HepG2 (cell line): Measurements from ENCODE around the gene TIGD6. TPM values are rescaled to one million over a fixed set of nuclear protein-coding genes. Genes with fewer than 3 reads are reported as not detected.

Experiments
- ATAC-seq: fragments of 200-7000 bp; cut with Tn5 transposase; 3 replicates; pipeline ENCODE4 v1.9.1; 2020; ENCODE audit warnings: mild to moderate bottlenecking, moderate library complexity
- BruUV-seq: library from RNA; stranded (reverse); fragments of 400-500 nt; replicated peaks from 2 replicates; lab custom pipeline; 2021; lab: Mats Ljungman, UMichigan
- CTCF ChIA-PET: fragments of 300-600 bp; formaldehyde crosslinking; extraction: SDS; loops from one replicate; lab custom pipeline; 2021; ENCODE audit warnings: low total read pairs, inconsistent platforms, low intra/inter-chr PET ratio; lab: Yijun Ruan, JAX
- POLR2A ChIA-PET: fragments of 350-600 bp; sonication (Branson Sonifier 250); formaldehyde crosslinking; loops from one replicate; lab custom pipeline; 2020; ENCODE audit warnings: antibody characterized with exemption, inconsistent platforms; lab: Yijun Ruan, JAX
- DNase-seq: peaks from one replicate; pipeline ENCODE4 v3.0.0-alpha.2; 2015; ENCODE audit warnings: low spot score
- FAIRE-seq: peaks from 3 replicates; lab custom pipeline; 2011; peaks lifted over from hg19 to GRCh38; lab: Jason Lieb, UNC
- H2AFZ ChIP-seq: one replicate; pipeline ENCODE4 v1.6.1; 2011; ENCODE audit warnings: low read length, inconsistent platforms
- H3K27ac ChIP-seq: fragments of 300-600 bp; 3 replicates; pipeline ENCODE4 v1.8.0; 2011; ENCODE audit warnings: mixed run types, mild to moderate bottlenecking, mixed read lengths, low read length, inconsistent platforms; ENCODE audit not compliant: insufficient read depth; ENCODE audit errors: extremely low read length
- H3K27me3 ChIP-seq, 2 experiments: fragments of 200-600 bp in 1 of 2; 2 replicates in 1 of 2; 3 replicates in 1 of 2; pipeline versions ENCODE4 v1.6.0 to v1.8.0; 2011; ENCODE audit warnings: low read length in 2 of 2, mild to moderate bottlenecking in 2 of 2, moderate library complexity in 2 of 2, inconsistent platforms in 1 of 2; ENCODE audit not compliant: insufficient read depth in 2 of 2, control insufficient read depth in 1 of 2
- H3K36me3 ChIP-seq, 2 experiments: fragments of 200-600 bp in 1 of 2; replicated peaks in 1 of 2; 2 replicates in 1 of 2; 3 replicates in 1 of 2; pipeline versions ENCODE4 v1.5.1 to v1.8.0; 2011; ENCODE audit warnings: low read length in 2 of 2, inconsistent platforms in 1 of 2; ENCODE audit not compliant: insufficient read depth in 2 of 2, control insufficient read depth in 1 of 2
- H3K4me1 ChIP-seq: 2 replicates; pipeline ENCODE4 v1.5.1; 2012; ENCODE audit warnings: low read length, inconsistent platforms; ENCODE audit not compliant: insufficient read depth
- H3K4me2 ChIP-seq: 2 replicates; pipeline ENCODE4 v1.6.0; 2011; ENCODE audit warnings: low read depth, low read length, inconsistent platforms
- H3K4me3 ChIP-seq, 3 experiments: fragments of 200-600 bp in 1 of 3; sonication (generic), shearing (Covaris generic) in 1 of 3; replicated peaks in 1 of 3; 2 replicates each; pipeline ENCODE4 v1.5.1; 2011 to 2016; ENCODE audit warnings: low read length in 3 of 3, inconsistent platforms in 2 of 3, low read depth in 2 of 3, mild to moderate bottlenecking in 2 of 3, control low read depth in 1 of 3, mixed read lengths in 1 of 3; ENCODE audit not compliant: insufficient read depth in 1 of 3
- H3K79me2 ChIP-seq: one replicate; pipeline ENCODE4 v1.6.1; 2011; ENCODE audit warnings: low read length, inconsistent platforms; ENCODE audit not compliant: insufficient read depth
- H3K9ac ChIP-seq: 2 replicates; pipeline ENCODE4 v1.6.0; 2011; ENCODE audit warnings: mild to moderate bottlenecking, low read depth, low read length, inconsistent platforms; ENCODE audit not compliant: insufficient read depth
- H3K9me3 ChIP-seq: 2 replicates; pipeline ENCODE4 v1.5.1; 2012; ENCODE audit warnings: mild to moderate bottlenecking, low read length
- H4K20me1 ChIP-seq: 2 replicates; pipeline ENCODE4 v1.6.0; 2011; ENCODE audit warnings: inconsistent platforms, mild to moderate bottlenecking, low read length, moderate library complexity; ENCODE audit not compliant: insufficient read depth
- BCL3 ChIP-seq: sonication (generic); formaldehyde crosslinking; IDR thresholded peaks from 2 replicates; pipeline ENCODE4 v1.5.1; 2020; ENCODE audit warnings: mild to moderate bottlenecking, missing genetic modification reagents, moderate library complexity
- PLSCR1 ChIP-seq: sonication (generic); formaldehyde crosslinking; IDR thresholded peaks from 2 replicates; pipeline ENCODE4 v1.5.0; 2020; ENCODE audit warnings: missing genetic modification reagents, mild to moderate bottlenecking, borderline replicate concordance
- SOX6 ChIP-seq, 2 experiments: fragments of 450-650 bp in 1 of 2; sonication (generic) in 1 of 2; formaldehyde crosslinking in 1 of 2; IDR thresholded peaks; 2 replicates each; pipeline versions ENCODE4 v1.4.0 to v1.6.1; 2017 to 2020; ENCODE audit warnings: antibody characterized with exemption in 1 of 2, mild to moderate bottlenecking in 1 of 2, missing genetic modification reagents in 1 of 2
- ZHX1 ChIP-seq: sonication (generic); formaldehyde crosslinking; IDR thresholded peaks from 2 replicates; pipeline ENCODE4 v1.8.1; 2022; ENCODE audit warnings: low read depth, mild to moderate bottlenecking, missing genetic modification reagents
- ZKSCAN8 ChIP-seq: IDR thresholded peaks from 2 replicates; pipeline ENCODE4 v1.6.1; 2016; ENCODE audit warnings: borderline replicate concordance, missing genetic modification reagents, missing compliant biosample characterization
- ZNF891 ChIP-seq: sonication (generic); formaldehyde crosslinking; IDR thresholded peaks from 2 replicates; pipeline ENCODE4 v1.5.0; 2020; ENCODE audit warnings: mild to moderate bottlenecking, missing genetic modification reagents
- ZXDC ChIP-seq: sonication (generic); formaldehyde crosslinking; IDR thresholded peaks from 2 replicates; pipeline ENCODE4 v1.5.0; 2020; ENCODE audit warnings: mild to moderate bottlenecking, missing genetic modification reagents
- WGBS: methylation state at CpG from one replicate; pipeline ENCODE4 v1.1.6; 2017; ENCODE audit warnings: low lambda C conversion rate; 5-methylcytosine and 5-hydroxymethylcytosine counted together
- in situ Hi-C: cut with HindIII; loops from 2 replicates; pipeline ENCODE4 v1.10.0; 2017; ENCODE audit warnings: low pct_unique_long_range_greater_than_20kb; ENCODE audit not compliant: extremely low pct_ligation_motif_present
- intact Hi-C: fragments of 100-400 bp; cut with micrococcal nuclease; formaldehyde crosslinking; loops from one replicate; pipeline ENCODE4 v1.10.0; 2022; ENCODE audit not compliant: unreplicated experiment
- polyA plus RNA-seq, 8 experiments: library from polyadenylated mRNA; depleted of rRNA in 3 of 8; stranded (reverse) in 7 of 8; unstranded in 1 of 8; fragments of >200 nt; fragmentation: Illumina TruSeq in 4 of 8; extraction: Trizol in 4 of 8; gene quantifications; 2 replicates each; pipeline versions ENCODE4 v1.2.1 to v1.2.3, GENCODE V29; 2011 to 2016; ENCODE audit warnings: low read depth in 4 of 8, missing spikeins in 1 of 8, mixed read lengths in 1 of 8; ENCODE audit not compliant: insufficient read depth in 1 of 8
- total RNA-seq, 5 experiments: library from RNA; depleted of rRNA; stranded (reverse); fragments of >200 nt; fragmentation: Illumina TruSeq; extraction: Trizol; gene quantifications; 2 replicates each; pipeline ENCODE4 v1.2.3, GENCODE V29; 2016; ENCODE audit warnings: low read depth in 1 of 5

TIGD6 gene
- total and polyA plus RNA-seq, 2 of the 13 experiments (the other 11 are each of a cell fraction or from before 2014, with no cell fraction given) = 2.1 to 2.9 TPM

- DNase-seq = no peak
- no peak overlapping the region for H3K27ac ChIP-seq
- CTCF ChIA-PET = interaction anchor here (1.8 to 2.5 kb wide), 2 partner anchors 29 to 124 kb away, joined by 6 to 10 read pairs; no protein-coding TSS in a partner anchor
- H3K4me3 ChIP-seq = peak overlapping the region; percentile 51 to 77 (median 69); a peak in 5 of 6 replicates
- ATAC-seq = no peak
- intact Hi-C loops = loop anchor here (2.0 kb wide), 1 partner anchor 30 kb away; no protein-coding TSS in a partner anchor
- BruUV-seq = no TSS peak
- no peaks in the 10 kb centered on the region for H3K27me3 ChIP-seq
- no peaks in the 10 kb centered on the region for H3K9me3 ChIP-seq
- H2AFZ ChIP-seq = no peak overlapping the region
- H4K20me1 ChIP-seq = no peaks in the 10 kb centered on the region
- FAIRE-seq = no peak
- no peak for TF ChIP-seq SOX6 (IDR thresholded peaks at IDR 0.05)
- 0 out of 2 replicates have a peak, but pooled peaks have one; percentile 1 for TF ChIP-seq SOX6 (CRISPR knock-in tag; IDR thresholded peaks at IDR 0.05)
- TF ChIP-seq ZNF891 (CRISPR knock-in tag) = no peak
- TF ChIP-seq PLSCR1 = 0 out of 2 replicates have a peak, but pooled peaks have one; percentile 61
- peak; percentile 24; the same call in 1 of the 2 replicates for TF ChIP-seq BCL3
- no peak for TF ChIP-seq ZXDC
- no peak for TF ChIP-seq ZHX1 (CRISPR knock-in tag)
- no peak for TF ChIP-seq ZKSCAN8 (CRISPR knock-in tag)
- H3K9ac ChIP-seq = peak overlapping the region; percentile 55
- in situ Hi-C loops = no loop called here
- H3K36me3 ChIP-seq = no peaks in the 10 kb centered on the region
- no peaks in the 10 kb centered on the region for H3K79me2 ChIP-seq
- peak overlapping the region; percentile 91 for H3K4me2 ChIP-seq
- peaks cover 55% of the 10 kb centered on the region for H3K4me1 ChIP-seq
- POLR2A ChIA-PET = interaction anchor here (1.0 to 3.4 kb wide), 7 partner anchors 8 to 509 kb away, joined by 3 to 17 read pairs (median 4); partner anchors contain the start of genes HMGXB3 and TIGD6
- WGBS = 28% methylated on average over 10 of the region's 23 CpGs
Observed at GRCh38 chr5:149961186-149961685, 39.2 kb downstream of the TIGD6 start.
